ENCODE data around the gene AGAP1.

AGAP1 gene

DNA sequence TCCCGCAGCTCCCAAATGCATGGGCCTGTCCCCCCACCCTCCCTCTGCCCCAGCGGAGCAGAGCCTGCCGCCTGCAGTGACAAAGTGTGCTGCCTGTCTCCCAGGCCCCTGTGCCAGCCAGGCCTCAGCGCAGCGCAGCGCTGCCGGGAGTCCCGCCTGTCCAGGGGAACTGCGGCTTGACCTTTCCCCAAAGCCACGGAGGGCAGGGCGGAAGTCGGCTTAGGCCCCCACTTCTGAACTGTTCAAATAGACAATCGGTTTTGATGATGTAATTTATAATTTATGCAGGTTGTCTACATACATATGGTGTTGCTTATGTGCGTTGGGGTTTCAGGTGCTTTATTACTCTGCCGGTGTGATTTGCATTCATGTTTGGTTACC is 667.2 kb downstream of the AGAP1 start:
- in situ Hi-C loops (cut with MboI; ENCODE audit: low sequenced_read_pairs) = no loop called here

DNA sequence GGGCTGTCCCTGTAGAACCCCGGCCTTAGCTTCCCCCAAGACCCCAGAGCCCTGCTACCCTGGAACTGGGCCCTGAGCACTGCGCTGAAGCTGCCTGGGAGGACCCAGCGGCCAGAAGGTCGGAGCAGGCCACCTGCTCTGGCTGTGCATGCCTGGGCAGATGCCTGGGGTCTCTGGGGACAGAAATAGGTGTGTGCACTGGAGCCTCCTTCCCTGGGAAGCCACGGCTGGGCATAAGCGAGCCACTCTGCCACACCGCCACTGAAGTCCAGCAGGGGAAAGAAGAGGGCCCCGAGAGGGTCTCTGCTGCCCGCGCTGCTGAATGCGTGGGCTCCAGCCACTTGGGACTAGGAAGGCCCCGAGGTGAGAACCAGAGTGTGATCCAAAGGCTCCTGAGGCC is 667.7 kb downstream of the AGAP1 start:
- in situ Hi-C loops (cut with MboI; ENCODE audit: low sequenced_read_pairs) = no loop called here

DNA sequence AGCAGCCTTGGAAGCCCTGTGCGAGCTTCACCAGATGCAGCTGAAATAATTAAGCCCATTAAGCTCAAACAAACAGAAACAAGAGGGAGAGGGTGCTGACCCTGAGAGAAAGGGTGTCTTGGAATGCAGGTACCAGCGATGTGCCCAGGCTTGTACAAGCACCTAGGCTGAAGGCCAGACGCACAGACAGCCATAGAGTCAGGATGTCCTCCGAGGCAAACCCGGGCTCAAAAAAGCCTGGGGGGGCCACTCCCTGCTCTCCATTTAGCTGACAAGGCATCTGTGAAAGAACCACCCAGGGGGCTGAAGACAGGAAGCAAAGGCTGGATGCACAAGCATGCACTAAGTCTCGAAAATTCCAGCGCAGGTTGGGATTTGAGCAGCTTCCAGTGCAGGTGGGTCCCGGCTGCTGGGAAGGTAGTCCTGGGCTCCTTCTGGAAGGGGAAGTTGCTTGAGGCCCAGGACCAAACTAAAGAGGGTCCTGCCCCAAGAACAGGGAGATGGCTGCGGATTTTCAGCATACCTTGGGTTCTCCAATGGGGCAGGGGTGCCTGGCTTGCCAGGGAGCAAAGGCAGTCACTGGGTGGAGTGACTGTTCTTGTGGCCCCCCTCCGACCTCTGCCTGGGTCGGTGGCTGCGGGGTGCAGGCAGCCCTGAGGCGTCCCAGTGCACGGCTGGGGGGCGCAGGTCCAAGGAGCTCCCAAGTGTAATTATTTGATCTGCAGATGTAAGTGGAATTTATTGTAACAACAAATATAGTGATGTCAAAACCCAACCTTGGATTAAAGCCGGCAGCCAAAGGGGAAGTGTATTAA is 668.4 kb downstream of the AGAP1 start:
- in situ Hi-C loops (cut with MboI; ENCODE audit: low sequenced_read_pairs) = no loop called here

GRCh38 chr2:236162882-236163470 is 669.1 kb downstream of the AGAP1 start:
- in situ Hi-C loops (cut with MboI; ENCODE audit: low sequenced_read_pairs) = no loop called here

DNA sequence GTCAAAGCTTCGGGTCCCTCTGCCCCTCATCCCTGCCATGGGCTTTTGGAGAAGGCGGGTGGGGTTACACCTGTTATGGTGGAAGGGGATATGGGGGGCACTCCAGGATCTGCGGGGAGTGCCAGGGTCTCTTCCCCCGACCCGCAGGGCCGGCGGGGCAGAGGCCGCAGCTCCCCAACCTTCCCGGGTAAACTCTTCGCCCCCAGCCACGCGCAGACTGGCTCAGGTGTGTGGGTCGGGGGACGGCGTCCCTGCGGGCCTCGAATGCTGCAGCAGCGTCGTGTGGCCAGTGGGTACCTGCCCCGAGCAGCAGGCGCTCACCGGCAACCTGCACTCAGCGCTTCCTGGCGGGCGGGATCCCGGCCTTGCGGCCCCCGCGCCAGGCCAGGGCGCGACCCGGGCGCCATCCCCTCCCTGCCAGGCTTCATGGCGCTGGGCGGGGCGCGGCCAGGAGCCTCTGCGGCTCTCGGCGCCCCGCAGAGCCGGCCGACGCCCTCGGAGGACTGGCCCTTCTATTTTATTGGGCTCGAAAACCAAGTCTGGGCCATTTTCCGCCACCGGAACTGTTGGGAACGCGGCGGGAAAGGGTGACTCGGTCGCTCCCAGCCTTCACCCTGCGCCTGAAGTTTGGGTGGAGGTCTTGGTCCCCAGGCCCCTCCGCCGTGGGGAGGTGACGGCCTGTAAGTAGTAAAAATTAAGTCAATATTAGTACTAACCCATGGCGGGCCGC is 669.8 kb downstream of the AGAP1 start:
- in situ Hi-C loops (cut with MboI; ENCODE audit: low sequenced_read_pairs) = no loop called here

DNA sequence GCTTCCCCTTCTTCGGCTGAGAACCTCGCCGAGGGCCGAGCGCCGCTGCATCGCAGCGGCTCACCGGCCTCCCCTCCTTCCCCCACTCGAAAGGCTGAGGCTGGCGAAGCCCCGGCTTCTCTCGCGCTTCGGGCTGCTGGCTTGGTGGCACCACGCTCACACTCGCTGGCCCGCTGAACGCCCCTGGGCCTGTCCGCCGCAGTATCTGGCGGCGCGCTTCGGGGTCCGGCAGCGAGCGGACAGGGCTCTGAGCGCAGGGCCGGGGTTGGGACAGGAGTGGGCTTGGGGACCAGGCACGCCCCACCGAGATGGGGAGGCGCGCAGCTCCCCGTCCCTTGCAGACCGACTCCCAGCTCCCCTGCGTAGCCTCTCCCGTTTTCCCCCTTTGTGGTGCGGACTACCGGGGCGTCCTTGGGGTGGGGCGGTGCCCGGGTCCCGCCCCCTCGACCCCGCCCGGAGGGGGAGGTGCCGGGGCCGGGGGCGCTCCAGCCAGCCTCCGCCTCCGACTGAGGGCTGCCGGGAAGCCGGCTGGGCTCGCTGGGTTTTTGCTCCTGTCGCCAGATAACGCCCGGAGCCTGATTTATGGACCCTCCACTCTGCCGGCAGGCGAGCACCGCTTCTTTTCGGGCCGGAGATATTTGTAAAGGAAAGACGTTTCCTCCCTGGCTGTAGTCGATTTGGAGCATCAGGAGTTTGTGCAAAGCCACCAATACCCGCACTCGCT is 670.5 kb downstream of the AGAP1 start:
- in situ Hi-C loops (cut with MboI; ENCODE audit: low sequenced_read_pairs) = no loop called here

GRCh38 chr2:236164925-236165841 is 671.3 kb downstream of the AGAP1 start:
- in situ Hi-C loops (cut with MboI; ENCODE audit: low sequenced_read_pairs) = no loop called here

- in situ Hi-C loops (cut with MboI; ENCODE audit: low sequenced_read_pairs) = no loop called here
Observed at GRCh38 chr2:236165842-236166795, 672.3 kb downstream of the AGAP1 start.

DNA sequence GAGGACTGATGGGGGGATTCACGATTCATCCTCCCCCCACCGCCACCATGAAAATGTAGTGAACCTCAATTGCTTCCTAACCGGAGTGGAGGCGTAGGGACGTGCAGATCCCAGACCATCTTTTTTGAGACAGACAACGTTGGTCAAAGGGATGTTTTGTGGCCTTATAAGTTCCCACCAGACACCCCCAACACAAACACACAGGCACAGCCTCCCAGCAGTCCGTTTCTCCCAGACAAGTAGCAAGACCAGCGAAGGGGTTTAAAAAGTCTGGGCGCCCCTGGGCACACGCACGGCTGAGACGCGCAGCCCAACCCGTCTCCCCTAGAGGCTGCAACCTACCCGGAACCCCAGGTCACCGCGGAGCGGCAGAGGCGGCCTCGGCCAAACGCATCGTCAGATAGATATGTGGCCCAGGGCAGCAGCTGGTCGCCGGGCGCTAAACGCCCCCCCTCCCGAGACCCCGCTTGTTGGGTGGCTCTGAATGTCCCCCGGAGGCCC is 673.0 kb downstream of the AGAP1 start:
- in situ Hi-C loops (cut with MboI; ENCODE audit: low sequenced_read_pairs) = no loop called here

DNA sequence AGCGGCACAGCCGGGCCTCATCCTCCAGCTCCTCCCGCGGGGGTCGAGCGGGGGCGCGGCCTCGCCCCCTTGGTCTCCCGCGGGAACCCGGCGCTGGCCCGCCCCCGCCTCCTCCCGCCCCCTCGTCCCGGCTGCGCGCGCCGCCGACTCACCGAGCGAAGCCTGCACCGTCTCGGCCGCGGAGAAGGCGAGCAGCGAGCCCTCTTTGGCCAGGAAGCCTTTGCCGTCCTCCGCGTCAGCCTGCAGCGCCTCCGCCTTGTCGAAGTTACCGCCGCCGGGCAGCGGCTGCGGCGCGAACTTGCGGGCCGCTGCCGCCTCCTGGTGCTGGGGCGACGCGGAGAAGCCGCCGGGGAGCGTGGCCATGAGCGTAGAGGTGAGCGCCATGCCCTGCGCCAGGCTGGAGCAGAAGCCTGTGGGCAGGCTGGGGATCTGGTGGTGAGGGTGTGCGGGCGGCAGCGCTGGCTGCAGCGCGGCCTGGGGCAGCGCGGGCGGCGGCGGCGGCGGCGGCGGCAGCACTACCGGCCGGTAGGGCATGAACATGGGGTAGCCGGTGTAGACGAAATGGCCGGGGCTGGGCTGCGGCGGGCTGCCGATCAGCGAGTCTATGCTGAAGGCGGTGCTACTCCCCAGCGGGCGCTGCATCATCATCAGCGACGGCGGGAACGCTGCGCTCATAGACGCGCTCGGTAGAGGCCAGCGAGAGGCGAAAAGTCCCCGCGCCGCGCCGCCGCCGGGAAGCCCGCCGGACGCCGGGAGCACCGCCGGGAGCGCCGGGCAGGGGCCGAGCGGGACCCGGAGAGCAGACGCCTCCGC is 673.7 kb downstream of the AGAP1 start:
- in situ Hi-C loops (cut with MboI; ENCODE audit: low sequenced_read_pairs) = no loop called here

GRCh38 chr2:236168110-236169080 is 674.6 kb downstream of the AGAP1 start, which contains the start of gene GBX2:
Gene GBX2 (minus strand): TSS chr2:236168386. CDS start chr2:236167971, 415 bp downstream.
- in situ Hi-C loops (cut with MboI; ENCODE audit: low sequenced_read_pairs) = no loop called here

DNA sequence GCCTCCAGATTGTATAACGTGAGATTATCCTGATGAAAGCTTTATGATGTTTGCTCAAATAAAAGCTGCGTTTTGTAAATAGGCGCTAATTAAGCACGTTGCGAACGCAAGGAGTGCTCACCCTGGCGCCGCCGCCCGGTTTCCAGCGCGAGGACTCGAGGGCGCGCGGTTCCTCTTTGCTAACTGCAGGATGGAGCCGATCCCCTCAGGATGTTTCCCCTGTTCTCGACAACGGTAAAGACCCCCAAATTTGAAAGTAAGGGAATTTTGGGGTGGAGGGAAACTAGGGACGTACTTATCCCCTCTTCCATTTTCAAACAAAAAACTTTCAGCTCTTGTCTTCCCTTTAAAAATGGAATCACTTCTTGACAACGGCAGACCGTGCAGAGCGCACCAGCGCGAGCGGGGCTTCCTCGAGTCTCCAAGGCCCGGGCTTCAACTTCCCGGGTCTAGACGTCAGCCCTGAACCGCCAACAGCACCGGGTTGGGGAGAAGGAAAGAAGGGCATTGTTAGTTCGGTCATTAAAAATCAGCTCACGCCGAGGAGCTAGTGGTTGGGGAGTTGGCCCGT is 675.4 kb downstream of the AGAP1 start:
- in situ Hi-C loops (cut with MboI; ENCODE audit: low sequenced_read_pairs) = no loop called here

DNA sequence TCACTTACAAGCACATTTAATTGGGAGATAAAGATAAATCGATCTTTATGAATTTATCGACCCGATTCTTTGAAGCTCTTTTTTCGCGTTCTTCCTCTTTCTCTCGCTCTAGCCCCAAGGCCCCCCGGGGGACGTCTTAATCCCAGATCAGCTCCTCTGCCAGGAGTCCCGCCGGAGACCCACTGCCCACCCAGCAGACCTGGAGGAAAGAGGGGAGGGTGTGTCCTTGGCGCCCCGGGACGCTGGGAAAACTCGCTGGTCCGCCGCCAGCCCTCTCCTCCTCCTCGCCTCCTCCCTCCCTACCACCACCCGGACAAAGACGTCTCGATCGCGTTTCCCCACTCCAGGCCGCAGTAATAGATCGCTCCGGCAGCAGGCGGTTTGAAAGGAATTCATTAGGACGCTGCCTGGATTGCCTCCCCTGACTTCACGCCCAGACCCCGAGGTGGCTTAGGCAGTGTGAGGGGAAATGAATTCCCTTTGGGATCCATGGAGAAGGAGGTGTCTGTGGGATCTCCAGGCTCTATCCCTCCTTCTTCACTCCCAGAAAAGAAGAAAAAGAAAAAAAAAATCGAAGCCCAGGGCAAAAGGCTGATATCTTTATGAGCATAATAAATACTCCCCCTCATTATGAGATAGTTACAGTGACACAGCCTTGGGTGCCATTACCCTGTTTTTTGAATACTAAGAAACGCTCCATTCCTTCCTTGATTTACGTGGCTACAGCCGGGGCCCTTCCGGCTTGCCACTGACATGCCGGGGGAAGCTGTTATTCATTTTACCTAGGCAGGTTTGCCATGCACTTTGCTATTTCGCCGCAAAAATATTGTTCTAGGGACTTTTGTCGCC is 676.1 kb downstream of the AGAP1 start:
- in situ Hi-C loops (cut with MboI; ENCODE audit: low sequenced_read_pairs) = no loop called here

DNA sequence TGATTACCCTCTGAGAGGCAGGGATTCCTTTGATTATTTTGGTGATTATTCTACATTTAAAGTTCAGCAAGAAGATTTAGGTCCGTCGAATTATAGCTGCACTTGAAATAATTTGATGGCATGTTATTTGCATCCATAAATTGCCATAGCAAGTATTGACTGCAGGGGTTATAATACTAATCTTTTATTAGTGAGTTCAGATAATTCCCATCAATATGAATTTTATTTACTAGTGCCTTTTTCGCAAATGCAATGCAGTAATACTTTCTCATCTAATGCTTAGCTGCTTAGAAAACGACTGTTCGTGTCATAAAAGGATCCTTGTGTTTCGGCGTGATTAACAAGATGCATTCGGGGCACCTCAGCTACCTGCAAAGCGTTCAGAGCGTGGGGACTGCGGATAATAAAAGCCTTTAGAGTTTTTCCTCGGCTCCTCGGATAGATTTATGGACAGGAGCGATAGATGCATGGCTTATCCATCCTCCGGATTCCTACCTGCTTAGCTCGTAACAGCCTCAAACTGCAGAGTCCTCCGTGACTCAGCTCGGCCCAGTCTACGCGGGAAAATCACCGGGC is 676.8 kb downstream of the AGAP1 start:
- in situ Hi-C loops (cut with MboI; ENCODE audit: low sequenced_read_pairs) = no loop called here

- in situ Hi-C loops (cut with MboI; ENCODE audit: low sequenced_read_pairs) = no loop called here
Observed at GRCh38 chr2:236171181-236171679, 677.4 kb downstream of the AGAP1 start.

All from hTERT RPE-1 (cell line).